Measurements from ENCODE around the gene PHF20.
A peak's percentile ranks its signal among the peaks of the same experiment; 100 is the strongest.
"Not testable (repeated sequence)": the region's sequence is repeated elsewhere in the genome, so short reads cannot be mapped to it uniquely, and the experiment has no call there.

The PHF20 gene

DNA sequence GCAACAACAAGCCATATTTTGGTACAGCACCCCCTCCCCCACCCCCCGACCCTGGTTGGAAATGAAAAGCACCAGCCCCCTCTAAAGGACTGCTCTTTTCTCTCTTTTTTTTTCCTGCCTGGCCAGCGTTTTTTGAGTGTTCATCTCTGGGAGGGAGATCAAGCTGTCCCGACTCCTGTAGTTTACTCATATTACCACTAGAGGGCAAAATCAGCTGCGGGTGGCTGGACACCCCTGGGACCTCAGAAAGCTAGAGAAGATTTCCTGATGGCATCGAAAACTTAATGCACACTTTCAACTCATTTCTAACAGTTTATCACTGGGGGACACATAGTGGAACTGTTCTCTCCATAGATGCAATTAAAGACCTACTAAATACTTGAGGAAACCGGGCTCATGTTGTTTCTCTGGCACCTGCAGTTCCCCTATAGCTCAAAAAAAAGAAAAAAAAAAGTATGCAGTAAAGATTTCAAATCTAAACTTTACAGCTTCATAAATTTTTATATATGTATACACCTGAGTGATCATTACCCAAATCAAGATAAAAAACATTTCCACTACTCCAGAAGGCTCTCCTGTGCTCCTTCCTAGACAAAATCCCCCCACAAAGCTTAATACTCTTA, 221.0 kb downstream of the PHF20 start:
- DNase-seq (ENCODE audit: low read depth, low spot score) = no peak
- H3K27ac ChIP-seq = no peak overlapping the region

- peak; percentile 16 for DNase-seq (ENCODE audit: low read depth, low spot score)
Measured at GRCh38 chr20:35994994-35995453, 223.2 kb downstream of the PHF20 start.

GRCh38 chr20:35996492-35996891, 224.7 kb downstream of the PHF20 start:
- not testable (repeated sequence) for H3K27ac ChIP-seq; DNase-seq (ENCODE audit: low read depth, low spot score)

More at GRCh38 chr20:35994994-35995453, 223.2 kb downstream of the PHF20 start:
- no peak overlapping the region for H3K27ac ChIP-seq

Data from epithelial cell of prostate (primary cell).